ENCODE measurements around the gene KRTAP4-11. TPM values are rescaled to one million over a fixed set of nuclear protein-coding genes. Genes with fewer than 3 reads are reported as not detected.
A peak's percentile ranks its signal among the peaks of the same experiment; 100 is the strongest.
"Not testable (repeated sequence)": the region's sequence is repeated elsewhere in the genome, so short reads cannot be mapped to it uniquely, and the experiment has no call there.

The KRTAP4-11 gene
- total RNA-seq, 1 donor, result not detected

GRCh38 chr17:41149652-41149985 is 31.4 kb upstream of the KRTAP4-11 start, which contains the start of gene KRTAP4-5:
Gene KRTAP4-5, minus strand, starts transcription at chr17:41149825. Its CDS starts 58 bp downstream, at chr17:41149767.
- no peak within 1 kb of the TSS for H3K4me3 ChIP-seq (ENCODE audit: low read depth, low read length)
- no peak for DNase-seq (ENCODE audit: low read depth)
- TF ChIP-seq, protein P1, sequence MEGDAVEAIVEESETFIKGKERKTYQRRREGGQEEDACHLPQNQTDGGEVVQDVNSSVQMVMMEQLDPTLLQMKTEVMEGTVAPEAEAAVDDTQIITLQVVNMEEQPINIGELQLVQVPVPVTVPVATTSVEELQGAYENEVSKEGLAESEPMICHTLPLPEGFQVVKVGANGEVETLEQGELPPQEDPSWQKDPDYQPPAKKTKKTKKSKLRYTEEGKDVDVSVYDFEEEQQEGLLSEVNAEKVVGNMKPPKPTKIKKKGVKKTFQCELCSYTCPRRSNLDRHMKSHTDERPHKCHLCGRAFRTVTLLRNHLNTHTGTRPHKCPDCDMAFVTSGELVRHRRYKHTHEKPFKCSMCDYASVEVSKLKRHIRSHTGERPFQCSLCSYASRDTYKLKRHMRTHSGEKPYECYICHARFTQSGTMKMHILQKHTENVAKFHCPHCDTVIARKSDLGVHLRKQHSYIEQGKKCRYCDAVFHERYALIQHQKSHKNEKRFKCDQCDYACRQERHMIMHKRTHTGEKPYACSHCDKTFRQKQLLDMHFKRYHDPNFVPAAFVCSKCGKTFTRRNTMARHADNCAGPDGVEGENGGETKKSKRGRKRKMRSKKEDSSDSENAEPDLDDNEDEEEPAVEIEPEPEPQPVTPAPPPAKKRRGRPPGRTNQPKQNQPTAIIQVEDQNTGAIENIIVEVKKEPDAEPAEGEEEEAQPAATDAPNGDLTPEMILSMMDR (IDR thresholded peaks at IDR 0.05; ENCODE audit: insufficient read depth, low read length), result no peak

DNA sequence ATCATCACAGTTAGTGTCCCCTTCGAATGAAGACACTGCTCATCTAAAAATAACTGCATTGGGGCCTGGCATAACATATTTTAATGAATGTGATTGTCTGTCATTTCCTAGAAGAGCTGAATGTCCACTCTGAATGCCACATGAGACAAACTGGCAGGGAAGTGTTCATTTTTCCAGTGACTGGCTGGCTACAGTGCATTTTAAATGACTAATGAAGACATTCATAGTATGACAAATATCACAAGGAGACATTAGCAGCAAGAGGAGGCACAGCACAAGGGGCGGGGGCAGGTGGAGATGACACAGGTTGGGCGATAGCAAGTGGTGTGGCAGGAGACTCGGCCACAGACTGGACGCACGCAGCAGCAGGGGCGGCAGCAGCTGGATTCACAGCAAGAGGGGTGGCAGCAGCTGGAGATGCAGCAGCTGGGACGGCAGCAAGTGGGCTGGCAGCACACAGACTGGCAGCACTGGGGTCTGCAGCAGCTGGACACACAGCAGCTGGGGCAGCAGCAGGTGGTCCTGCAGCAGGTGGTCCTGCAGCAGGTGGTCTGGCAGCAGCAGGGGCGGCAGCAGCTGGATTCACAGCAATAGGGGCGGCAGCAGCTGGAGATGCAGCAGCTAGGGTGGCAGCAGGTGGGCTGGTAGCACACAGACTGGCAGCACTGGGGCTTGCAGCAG is 30.9 kb upstream of the KRTAP4-11 start:
- not testable (repeated sequence) for DNase-seq (ENCODE audit: low read depth); H3K4me3 ChIP-seq (ENCODE audit: low read depth, low read length)

- H3K4me3 ChIP-seq (ENCODE audit: low read depth, low read length), result no peak overlapping the region
- no peak for DNase-seq (ENCODE audit: low read depth)
- TF ChIP-seq, protein P1 (IDR thresholded peaks at IDR 0.05; ENCODE audit: insufficient read depth, low read length), result no peak
Observed at GRCh38 chr17:41147531-41148204, 29.5 kb upstream of the KRTAP4-11 start.

DNA sequence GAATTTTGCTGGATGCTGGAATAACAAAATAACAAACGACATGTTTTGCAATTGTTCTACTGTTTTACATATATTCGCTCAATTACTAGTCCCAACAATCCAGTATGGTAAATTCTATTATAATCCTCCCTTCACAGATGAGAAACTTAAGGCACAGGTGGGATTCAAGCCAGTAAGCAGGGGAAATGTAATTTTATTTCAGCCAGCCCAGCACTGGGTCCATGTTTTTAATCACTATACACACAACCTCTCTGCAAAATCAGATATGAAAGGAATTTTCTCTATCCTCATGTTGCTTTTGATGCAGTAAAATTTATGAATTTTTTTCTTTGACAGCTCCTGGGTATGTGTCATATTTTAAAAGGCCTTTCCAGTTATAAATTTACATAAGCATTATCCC is 27.1 kb upstream of the KRTAP4-11 start:
- H3K4me3 ChIP-seq (ENCODE audit: low read depth, low read length), result no peak overlapping the region
- TF ChIP-seq, protein P1 (IDR thresholded peaks at IDR 0.05; ENCODE audit: insufficient read depth, low read length), result no peak
- DNase-seq (ENCODE audit: low read depth), result no peak

- no peak for DNase-seq (ENCODE audit: low read depth)
- TF ChIP-seq, protein P1 (IDR thresholded peaks at IDR 0.05; ENCODE audit: insufficient read depth, low read length), result no peak
- H3K4me3 ChIP-seq (ENCODE audit: low read depth, low read length), result no peak overlapping the region
Observed at GRCh38 chr17:41144846-41145245, 26.7 kb upstream of the KRTAP4-11 start.

GRCh38 chr17:41141361-41141760 is 23.2 kb upstream of the KRTAP4-11 start:
- TF ChIP-seq, protein P1 (IDR thresholded peaks at IDR 0.05; ENCODE audit: insufficient read depth, low read length), result no peak
- peak; percentile 4 for DNase-seq (ENCODE audit: low read depth)
- H3K4me3 ChIP-seq (ENCODE audit: low read depth, low read length), result no peak overlapping the region

GRCh38 chr17:41140360-41141131 is 22.4 kb upstream of the KRTAP4-11 start, which contains the start of gene KRTAP4-6:
Gene KRTAP4-6, minus strand, starts transcription at chr17:41140544. Its CDS starts 57 bp downstream, at chr17:41140487.
- no peak within 1 kb of the TSS for H3K4me3 ChIP-seq (ENCODE audit: low read depth, low read length)
- peak; percentile 15 for DNase-seq (ENCODE audit: low read depth)
- TF ChIP-seq, protein P1 (IDR thresholded peaks at IDR 0.05; ENCODE audit: insufficient read depth, low read length), result no peak

- H3K4me3 ChIP-seq (ENCODE audit: low read depth, low read length); DNase-seq (ENCODE audit: low read depth): not testable (repeated sequence)
Observed at GRCh38 chr17:41139865-41140264, 21.7 kb upstream of the KRTAP4-11 start.

Measured in fibroblast of the aortic adventitia (primary cell).